ENCODE data around the gene LAMTOR3.

LAMTOR3 gene

DNA sequence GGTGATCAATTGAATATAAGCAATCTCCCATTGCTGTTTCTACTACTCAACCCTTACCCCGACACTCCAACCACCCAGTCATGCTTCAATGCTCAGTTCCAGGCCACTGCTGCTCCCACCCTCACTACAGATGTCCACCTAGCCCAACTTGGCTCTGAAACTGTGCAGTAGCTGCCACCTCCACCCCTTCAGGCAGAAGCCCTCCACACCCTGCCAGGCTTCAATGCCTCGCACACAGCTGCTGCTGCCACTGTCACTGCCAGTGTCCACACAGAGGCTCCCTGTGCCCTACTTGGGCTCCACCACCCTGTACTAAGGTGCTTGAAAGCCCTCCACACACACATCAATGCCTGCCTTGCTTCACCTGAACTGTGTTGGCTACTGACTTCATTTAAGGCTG lies 34.6 kb downstream of the LAMTOR3 start:
- TF ChIP-seq, protein P1, sequence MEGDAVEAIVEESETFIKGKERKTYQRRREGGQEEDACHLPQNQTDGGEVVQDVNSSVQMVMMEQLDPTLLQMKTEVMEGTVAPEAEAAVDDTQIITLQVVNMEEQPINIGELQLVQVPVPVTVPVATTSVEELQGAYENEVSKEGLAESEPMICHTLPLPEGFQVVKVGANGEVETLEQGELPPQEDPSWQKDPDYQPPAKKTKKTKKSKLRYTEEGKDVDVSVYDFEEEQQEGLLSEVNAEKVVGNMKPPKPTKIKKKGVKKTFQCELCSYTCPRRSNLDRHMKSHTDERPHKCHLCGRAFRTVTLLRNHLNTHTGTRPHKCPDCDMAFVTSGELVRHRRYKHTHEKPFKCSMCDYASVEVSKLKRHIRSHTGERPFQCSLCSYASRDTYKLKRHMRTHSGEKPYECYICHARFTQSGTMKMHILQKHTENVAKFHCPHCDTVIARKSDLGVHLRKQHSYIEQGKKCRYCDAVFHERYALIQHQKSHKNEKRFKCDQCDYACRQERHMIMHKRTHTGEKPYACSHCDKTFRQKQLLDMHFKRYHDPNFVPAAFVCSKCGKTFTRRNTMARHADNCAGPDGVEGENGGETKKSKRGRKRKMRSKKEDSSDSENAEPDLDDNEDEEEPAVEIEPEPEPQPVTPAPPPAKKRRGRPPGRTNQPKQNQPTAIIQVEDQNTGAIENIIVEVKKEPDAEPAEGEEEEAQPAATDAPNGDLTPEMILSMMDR (IDR thresholded peaks at IDR 0.05; ENCODE audit: low read depth, low read length, missing control alignments), result no peak
- no peak for DNase-seq (ENCODE audit: low read depth)
- in situ Hi-C loops (cut with HindIII; ENCODE audit: low sequenced_read_pairs), result no loop called here
- H3K4me3 ChIP-seq (ENCODE audit: low read depth, low read length), result no peak overlapping the region

DNA sequence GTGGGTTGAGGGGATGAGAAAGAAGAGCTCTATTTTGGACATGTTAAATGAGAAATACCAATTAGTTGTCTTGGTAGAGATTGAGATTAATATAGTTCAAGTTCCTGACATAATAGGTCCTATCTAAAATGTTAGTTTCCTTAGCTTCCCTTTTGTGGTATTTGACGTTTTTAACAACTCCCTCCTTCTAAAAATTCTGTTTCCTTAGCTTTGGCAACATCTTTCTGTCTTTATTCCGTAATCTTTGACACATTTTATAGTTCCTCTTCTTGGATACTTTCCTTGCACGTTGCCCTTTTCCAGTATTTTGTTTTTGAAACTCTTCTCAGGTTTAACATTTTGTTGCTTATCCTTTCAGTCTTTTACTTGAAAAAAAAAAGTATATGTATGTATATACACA lies 36.9 kb downstream of the LAMTOR3 start:
- in situ Hi-C loops (cut with HindIII; ENCODE audit: low sequenced_read_pairs), result no loop called here
- TF ChIP-seq, protein P1 (IDR thresholded peaks at IDR 0.05; ENCODE audit: low read depth, low read length, missing control alignments), result no peak
- H3K4me3 ChIP-seq (ENCODE audit: low read depth, low read length), result no peak overlapping the region
- DNase-seq (ENCODE audit: low read depth), result no peak

DNA sequence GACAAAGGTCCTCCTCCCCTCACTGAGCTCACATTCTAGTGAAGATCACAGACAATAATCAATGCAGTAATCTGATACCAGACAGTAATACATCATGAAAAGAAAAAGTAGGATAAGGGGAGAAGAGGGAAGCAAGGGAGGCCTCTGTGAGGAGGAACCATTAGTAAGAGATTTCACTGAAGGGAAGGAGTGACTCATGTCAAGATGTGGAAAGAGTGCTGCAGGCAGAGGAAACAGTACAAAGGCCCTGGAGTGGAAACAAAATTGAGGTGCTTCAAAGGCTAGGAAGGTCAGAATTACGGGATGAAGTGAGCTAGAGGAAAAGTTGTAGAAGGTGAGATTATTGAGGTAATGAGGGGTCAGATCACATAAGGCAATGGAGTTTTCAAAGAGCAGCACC lies 38.1 kb downstream of the LAMTOR3 start:
- in situ Hi-C loops (cut with HindIII; ENCODE audit: low sequenced_read_pairs), result no loop called here
- TF ChIP-seq, protein P1 (IDR thresholded peaks at IDR 0.05; ENCODE audit: low read depth, low read length, missing control alignments), result no peak
- no peak for DNase-seq (ENCODE audit: low read depth)
- H3K4me3 ChIP-seq (ENCODE audit: low read depth, low read length), result no peak overlapping the region

DNA sequence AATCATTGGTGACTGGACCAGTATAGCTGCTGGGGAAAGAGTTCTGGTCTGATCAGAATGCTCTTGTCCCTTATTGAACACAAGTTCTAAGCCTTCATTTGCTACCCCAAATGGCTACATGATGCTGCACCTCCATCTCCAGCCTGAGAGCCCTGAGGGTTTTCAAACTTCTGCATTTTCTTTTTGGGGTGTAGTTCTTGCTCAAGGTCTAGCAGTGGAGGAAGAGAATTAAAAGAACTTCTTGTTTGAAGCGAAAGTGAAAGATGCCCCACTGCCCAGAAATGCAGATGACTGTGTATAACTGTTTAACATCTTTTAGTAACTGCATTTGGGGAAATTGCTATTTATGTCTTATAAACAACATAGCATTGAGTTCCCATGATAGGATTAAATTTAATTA lies 38.5 kb downstream of the LAMTOR3 start:
- TF ChIP-seq, protein P1 (IDR thresholded peaks at IDR 0.05; ENCODE audit: low read depth, low read length, missing control alignments), result no peak
- no peak overlapping the region for H3K4me3 ChIP-seq (ENCODE audit: low read depth, low read length)
- in situ Hi-C loops (cut with HindIII; ENCODE audit: low sequenced_read_pairs), result no loop called here
- DNase-seq (ENCODE audit: low read depth), result no peak

DNA sequence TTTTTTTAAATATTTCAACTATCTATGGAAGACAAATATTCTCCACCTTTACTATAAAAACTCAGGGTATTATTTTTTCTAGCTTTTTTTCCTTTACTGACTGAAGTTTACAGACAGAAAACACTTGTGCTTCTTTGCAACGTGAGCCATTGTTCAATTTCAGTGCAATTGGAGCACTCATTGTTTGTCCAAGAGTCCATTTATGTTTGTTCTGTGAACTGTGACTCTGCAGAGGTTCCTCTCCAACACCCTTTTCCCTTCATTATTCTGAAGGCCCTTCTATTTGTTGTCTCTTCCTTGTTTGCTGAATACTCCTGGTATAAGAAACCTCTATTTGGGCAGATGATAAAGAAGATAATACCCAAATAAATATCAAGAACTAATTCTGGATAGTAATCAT lies 40.2 kb downstream of the LAMTOR3 start:
- H3K4me3 ChIP-seq (ENCODE audit: low read depth, low read length), result no peak overlapping the region
- no peak for DNase-seq (ENCODE audit: low read depth)
- TF ChIP-seq, protein P1 (IDR thresholded peaks at IDR 0.05; ENCODE audit: low read depth, low read length, missing control alignments), result no peak
- in situ Hi-C loops (cut with HindIII; ENCODE audit: low sequenced_read_pairs), result no loop called here

DNA sequence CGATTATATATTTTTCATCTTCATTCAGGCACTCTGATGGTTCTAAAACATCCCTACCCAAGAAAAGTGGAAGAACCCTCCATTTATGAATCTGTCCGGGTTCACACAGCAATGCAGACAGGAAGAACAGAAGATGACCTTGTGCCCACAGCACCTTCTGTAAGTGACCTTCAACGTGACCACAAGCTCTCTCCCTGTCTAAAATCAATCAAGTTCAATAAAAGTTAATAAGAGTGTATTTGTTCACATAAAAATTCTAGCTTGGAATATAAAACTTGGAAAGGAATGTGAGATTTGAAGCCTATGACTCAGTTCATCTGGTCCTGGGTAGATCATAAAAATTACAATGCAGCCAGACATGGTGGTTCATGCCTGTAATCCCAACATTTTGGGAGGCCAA lies 41.0 kb downstream of the LAMTOR3 start:
- H3K4me3 ChIP-seq (ENCODE audit: low read depth, low read length), result no peak overlapping the region
- TF ChIP-seq, protein P1 (IDR thresholded peaks at IDR 0.05; ENCODE audit: low read depth, low read length, missing control alignments), result no peak
- DNase-seq (ENCODE audit: low read depth), result no peak
- in situ Hi-C loops (cut with HindIII; ENCODE audit: low sequenced_read_pairs), result no loop called here

DNA sequence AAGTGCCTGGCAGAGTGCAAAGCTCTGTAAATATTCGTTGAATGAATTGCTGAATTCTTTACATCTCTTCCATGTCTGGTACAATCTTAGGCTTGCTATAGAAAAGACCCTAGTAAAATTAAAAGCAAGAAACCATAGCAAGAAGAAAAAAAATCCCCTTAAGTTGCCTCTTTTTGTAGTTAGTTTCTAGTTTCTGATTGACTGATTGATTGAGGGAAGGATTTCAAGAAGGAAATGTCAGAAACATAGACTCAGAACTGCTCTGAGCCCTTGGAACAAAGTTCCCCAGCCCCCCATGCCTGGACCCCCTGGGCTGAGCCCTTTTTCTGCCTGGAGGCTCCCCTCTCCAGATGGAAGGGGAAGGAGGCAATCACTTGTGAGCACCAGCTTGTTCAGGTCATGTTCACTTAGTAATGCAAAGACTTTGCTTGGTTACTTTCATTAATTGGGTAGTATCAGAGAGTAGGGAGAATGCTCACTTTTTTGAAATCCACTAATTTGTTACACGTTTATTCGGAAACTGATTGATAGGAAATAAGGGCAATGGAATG lies 42.0 kb downstream of the LAMTOR3 start:
- in situ Hi-C loops (cut with HindIII; ENCODE audit: low sequenced_read_pairs), result no loop called here
- no peak overlapping the region for H3K4me3 ChIP-seq (ENCODE audit: low read depth, low read length)
- TF ChIP-seq, protein P1 (IDR thresholded peaks at IDR 0.05; ENCODE audit: low read depth, low read length, missing control alignments), result no peak
- no peak for DNase-seq (ENCODE audit: low read depth)
